ENCODE data around the gene KBTBD6. TPM values are rescaled to one million over a fixed set of nuclear protein-coding genes. Genes with fewer than 3 reads are reported as not detected.

KBTBD6 gene, protein sequence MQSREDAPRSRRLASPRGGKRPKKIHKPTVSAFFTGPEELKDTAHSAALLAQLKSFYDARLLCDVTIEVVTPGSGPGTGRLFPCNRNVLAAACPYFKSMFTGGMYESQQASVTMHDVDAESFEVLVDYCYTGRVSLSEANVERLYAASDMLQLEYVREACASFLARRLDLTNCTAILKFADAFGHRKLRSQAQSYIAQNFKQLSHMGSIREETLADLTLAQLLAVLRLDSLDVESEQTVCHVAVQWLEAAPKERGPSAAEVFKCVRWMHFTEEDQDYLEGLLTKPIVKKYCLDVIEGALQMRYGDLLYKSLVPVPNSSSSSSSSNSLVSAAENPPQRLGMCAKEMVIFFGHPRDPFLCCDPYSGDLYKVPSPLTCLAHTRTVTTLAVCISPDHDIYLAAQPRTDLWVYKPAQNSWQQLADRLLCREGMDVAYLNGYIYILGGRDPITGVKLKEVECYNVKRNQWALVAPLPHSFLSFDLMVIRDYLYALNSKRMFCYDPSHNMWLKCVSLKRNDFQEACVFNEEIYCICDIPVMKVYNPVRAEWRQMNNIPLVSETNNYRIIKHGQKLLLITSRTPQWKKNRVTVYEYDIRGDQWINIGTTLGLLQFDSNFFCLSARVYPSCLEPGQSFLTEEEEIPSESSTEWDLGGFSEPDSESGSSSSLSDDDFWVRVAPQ
- total RNA-seq, result 11.1 and 12.5 TPM in 2 replicates
- long read RNA-seq, full-length matches to known transcripts, result 140 of 142 reads
- long read RNA-seq, partial matches to known transcripts, result 0 of 142 reads
- long read RNA-seq, other reads (novel, unspliced or antisense), result 2 of 142 reads

DNA sequence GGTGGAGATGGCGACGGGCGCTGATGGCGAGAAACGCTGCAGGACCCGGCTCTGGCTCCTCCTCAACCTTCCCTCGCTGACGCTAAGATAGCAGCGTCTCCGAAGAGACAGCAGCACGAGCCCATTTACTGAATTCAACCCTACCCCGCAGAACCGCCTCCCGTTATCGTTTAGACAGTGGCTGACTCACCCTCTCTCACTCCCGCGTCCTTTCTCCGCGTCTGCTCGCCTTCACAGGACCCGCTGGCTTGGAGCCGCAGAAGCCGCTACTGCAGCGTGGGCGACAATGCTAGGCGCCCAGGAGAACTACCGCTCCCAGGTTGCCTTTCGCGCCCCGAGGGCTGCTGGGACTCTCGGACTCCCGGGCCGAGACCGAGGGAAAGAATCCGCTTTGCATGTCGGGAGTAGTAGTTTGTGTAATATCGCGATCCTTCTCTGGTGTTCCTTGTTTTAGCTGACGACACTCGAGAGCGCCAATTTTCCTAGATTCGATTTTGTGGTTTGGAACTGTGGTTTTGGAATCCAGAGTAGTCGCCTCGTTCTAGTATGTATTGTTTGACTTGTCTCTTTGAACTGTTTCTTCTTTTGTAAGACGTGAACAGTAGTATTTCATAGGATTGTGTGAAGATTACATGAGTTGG lies at the start of gene KBTBD6:
Gene KBTBD6, minus strand, starts transcription at position 291 of the 641 bp plus-strand sequence. CDS start 291 bp downstream, outside the sequence.
- TF ChIP-seq, protein P1, sequence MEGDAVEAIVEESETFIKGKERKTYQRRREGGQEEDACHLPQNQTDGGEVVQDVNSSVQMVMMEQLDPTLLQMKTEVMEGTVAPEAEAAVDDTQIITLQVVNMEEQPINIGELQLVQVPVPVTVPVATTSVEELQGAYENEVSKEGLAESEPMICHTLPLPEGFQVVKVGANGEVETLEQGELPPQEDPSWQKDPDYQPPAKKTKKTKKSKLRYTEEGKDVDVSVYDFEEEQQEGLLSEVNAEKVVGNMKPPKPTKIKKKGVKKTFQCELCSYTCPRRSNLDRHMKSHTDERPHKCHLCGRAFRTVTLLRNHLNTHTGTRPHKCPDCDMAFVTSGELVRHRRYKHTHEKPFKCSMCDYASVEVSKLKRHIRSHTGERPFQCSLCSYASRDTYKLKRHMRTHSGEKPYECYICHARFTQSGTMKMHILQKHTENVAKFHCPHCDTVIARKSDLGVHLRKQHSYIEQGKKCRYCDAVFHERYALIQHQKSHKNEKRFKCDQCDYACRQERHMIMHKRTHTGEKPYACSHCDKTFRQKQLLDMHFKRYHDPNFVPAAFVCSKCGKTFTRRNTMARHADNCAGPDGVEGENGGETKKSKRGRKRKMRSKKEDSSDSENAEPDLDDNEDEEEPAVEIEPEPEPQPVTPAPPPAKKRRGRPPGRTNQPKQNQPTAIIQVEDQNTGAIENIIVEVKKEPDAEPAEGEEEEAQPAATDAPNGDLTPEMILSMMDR (IDR thresholded peaks at IDR 0.05; ENCODE audit: unreplicated experiment), result no peak
- DNase-seq (ENCODE audit: low spot score, unreplicated experiment), result peak; percentile 88
- Mint-ChIP-seq H3K36me3 (ENCODE audit: insufficient read depth) (peaks cover 4% of the 10 kb centered on the region), H3K4me1 (ENCODE audit: low read depth) (peaks cover 32% of the 10 kb centered on the region), H3K27me3 (no peaks in the 10 kb centered on the region), H3K27ac (peak within 1 kb of the TSS; percentile 97), H3K9me3 (ENCODE audit: low read depth) (no peaks in the 10 kb centered on the region), H3K4me3 (ENCODE audit: low read depth) (peak within 1 kb of the TSS; percentile 96)

DNA sequence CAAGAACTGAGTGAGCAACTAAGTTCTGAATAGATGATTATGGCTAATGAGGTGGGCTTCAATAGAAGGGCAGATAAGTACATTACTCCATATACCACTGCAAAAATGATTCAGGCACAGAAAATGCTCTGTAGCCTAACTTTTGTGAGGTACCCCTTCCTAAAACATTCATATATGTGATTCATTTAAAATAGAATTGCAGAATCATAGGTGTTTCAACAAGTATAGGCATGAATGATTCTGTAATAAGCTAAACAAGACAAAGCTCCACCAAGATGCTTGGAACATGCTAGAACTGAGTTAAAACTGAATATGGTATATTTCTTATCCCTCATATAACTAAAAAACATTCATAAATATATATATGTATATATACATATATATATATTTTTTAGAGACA lies 49.6 kb upstream of the KBTBD6 start:
- no peaks in the 10 kb centered on the region for H3K4me1 Mint-ChIP-seq (ENCODE audit: low read depth)
- DNase-seq (ENCODE audit: low spot score, unreplicated experiment), result no peak
- H3K27me3 Mint-ChIP-seq, result no peaks in the 10 kb centered on the region
- no peaks in the 10 kb centered on the region for H3K9me3 Mint-ChIP-seq (ENCODE audit: low read depth)
- TF ChIP-seq, protein P1 (IDR thresholded peaks at IDR 0.05; ENCODE audit: unreplicated experiment), result no peak
- no peaks in the 10 kb centered on the region for H3K36me3 Mint-ChIP-seq (ENCODE audit: insufficient read depth)
- H3K4me3 Mint-ChIP-seq (ENCODE audit: low read depth), result no peak overlapping the region
- no peak overlapping the region for H3K27ac Mint-ChIP-seq

DNA sequence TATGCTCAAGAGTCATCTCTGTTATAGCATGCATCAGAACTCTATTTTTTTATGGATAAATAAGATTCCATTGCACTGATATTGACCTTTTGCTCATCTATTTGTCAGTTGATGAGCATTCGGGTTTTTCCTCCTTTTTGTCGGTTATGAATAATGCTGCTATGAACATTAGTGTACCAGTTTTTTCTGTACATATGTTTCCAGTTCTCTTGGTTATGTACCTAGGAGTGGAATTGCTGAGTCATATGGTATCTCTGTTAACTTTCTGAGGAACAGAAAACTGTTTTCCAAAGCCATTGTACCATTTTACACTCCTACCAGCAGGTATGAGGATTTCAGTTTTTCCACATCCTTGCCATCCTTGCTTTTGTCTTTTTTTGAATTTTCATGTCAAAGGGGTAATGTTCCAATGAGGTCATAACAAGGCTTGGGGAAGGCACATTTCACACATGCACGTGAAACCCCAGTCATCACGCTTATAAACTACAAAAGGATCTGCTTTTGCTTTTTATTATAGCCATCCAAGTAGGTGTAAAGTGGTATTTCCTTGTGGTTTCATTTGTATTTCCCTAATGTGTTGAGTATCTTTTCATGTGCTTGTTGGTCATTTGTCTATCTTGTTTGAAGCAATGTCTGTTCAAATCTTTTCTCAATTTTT lies 47.1 kb upstream of the KBTBD6 start:
- peaks cover 2% of the 10 kb centered on the region for H3K36me3 Mint-ChIP-seq (ENCODE audit: insufficient read depth)
- H3K27ac Mint-ChIP-seq, result no peak overlapping the region
- no peak for DNase-seq (ENCODE audit: low spot score, unreplicated experiment)
- H3K4me1 Mint-ChIP-seq (ENCODE audit: low read depth), result no peaks in the 10 kb centered on the region
- H3K27me3 Mint-ChIP-seq, result no peaks in the 10 kb centered on the region
- TF ChIP-seq, protein P1 (IDR thresholded peaks at IDR 0.05; ENCODE audit: unreplicated experiment), result no peak
- H3K4me3 Mint-ChIP-seq (ENCODE audit: low read depth), result no peak overlapping the region
- H3K9me3 Mint-ChIP-seq (ENCODE audit: low read depth), result peaks cover 17% of the 10 kb centered on the region

DNA sequence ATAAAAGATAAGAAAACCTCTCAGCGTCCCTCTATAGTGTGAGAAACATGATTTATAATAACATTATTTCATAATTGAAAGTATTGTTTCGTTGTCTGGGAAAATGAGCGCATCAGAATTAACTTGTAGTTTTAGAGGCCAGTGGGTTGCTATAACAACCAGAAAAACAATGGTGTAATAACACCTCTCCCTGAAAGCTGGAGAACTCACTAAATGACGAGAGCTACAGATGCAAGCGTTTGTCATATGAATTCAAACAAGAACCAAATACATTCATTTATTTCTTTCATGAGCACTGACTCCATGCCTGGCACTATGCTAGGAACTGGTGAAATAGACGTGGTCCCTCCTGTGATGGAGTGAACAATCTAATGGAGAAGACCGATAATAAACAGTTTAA lies 45.4 kb upstream of the KBTBD6 start:
- Mint-ChIP-seq H3K4me3 (ENCODE audit: low read depth) (no peak overlapping the region), H3K4me1 (ENCODE audit: low read depth) (no peaks in the 10 kb centered on the region), H3K27ac (no peak overlapping the region), H3K9me3 (ENCODE audit: low read depth) (peaks cover 19% of the 10 kb centered on the region), H3K27me3 (no peaks in the 10 kb centered on the region), H3K36me3 (ENCODE audit: insufficient read depth) (peaks cover 2% of the 10 kb centered on the region)
- no peak for DNase-seq (ENCODE audit: low spot score, unreplicated experiment)
- TF ChIP-seq, protein P1 (IDR thresholded peaks at IDR 0.05; ENCODE audit: unreplicated experiment), result no peak
